Endometrial microvascular endothelial cells (primary cell): Measurements from ENCODE around the gene CSF2. TPM values are rescaled to one million over a fixed set of nuclear protein-coding genes. Genes with fewer than 3 reads are reported as not detected.

Experiments
- in situ Hi-C: cut with HindIII; loops from 2 replicates; pipeline ENCODE4 v1.10.0; 2017; ENCODE audit warnings: low sequenced_read_pairs, low pct_unique_long_range_greater_than_20kb; ENCODE audit errors: inconsistent ontology term
- total RNA-seq: library from RNA; depleted of rRNA; stranded (reverse); fragments of >200 nt; gene quantifications from one replicate; pipeline ENCODE4 v1.2.3, GENCODE V29; 2015; ENCODE audit errors: inconsistent ontology term

CSF2 gene
- total RNA-seq = 2.9 TPM

- in situ Hi-C loops = no loop called here
Observed at GRCh38 chr5:132073231-132074013, at the start of gene CSF2. Gene CSF2 (plus strand): TSS chr5:132073789. CDS start chr5:132073824, 35 bp downstream.

- in situ Hi-C loops = loop anchor here (25.0 kb wide), 1 partner anchor 587 kb away; no protein-coding TSS in a partner anchor
Observed at GRCh38 chr5:132024117-132024435, 49.5 kb upstream of the CSF2 start.

GRCh38 chr5:132024789-132025402, 48.7 kb upstream of the CSF2 start:
- in situ Hi-C loops = loop anchor here (25.0 kb wide), 1 partner anchor 588 kb away; no protein-coding TSS in a partner anchor

GRCh38 chr5:132025403-132025971, 48.1 kb upstream of the CSF2 start:
- in situ Hi-C loops = no loop called here

- in situ Hi-C loops = no loop called here
Observed at GRCh38 chr5:132026516-132027008, 47.0 kb upstream of the CSF2 start.

GRCh38 chr5:132027027-132027426, 46.6 kb upstream of the CSF2 start:
- in situ Hi-C loops = no loop called here

GRCh38 chr5:132029609-132030330, 43.8 kb upstream of the CSF2 start:
- in situ Hi-C loops = no loop called here

GRCh38 chr5:132030610-132031009, 43.0 kb upstream of the CSF2 start:
- in situ Hi-C loops = no loop called here

GRCh38 chr5:132032196-132032595, 41.4 kb upstream of the CSF2 start:
- in situ Hi-C loops = no loop called here

GRCh38 chr5:132033122-132033521, 40.5 kb upstream of the CSF2 start:
- in situ Hi-C loops = no loop called here

- in situ Hi-C loops = no loop called here
Observed at GRCh38 chr5:132037353-132037752, 36.2 kb upstream of the CSF2 start.

GRCh38 chr5:132044207-132044606, 29.4 kb upstream of the CSF2 start:
- in situ Hi-C loops = no loop called here

- in situ Hi-C loops = no loop called here
Observed at GRCh38 chr5:132046880-132047299, 26.7 kb upstream of the CSF2 start.

GRCh38 chr5:132049093-132049492, 24.5 kb upstream of the CSF2 start:
- in situ Hi-C loops = no loop called here

- in situ Hi-C loops = no loop called here
Observed at GRCh38 chr5:132049559-132049958, 24.0 kb upstream of the CSF2 start.

GRCh38 chr5:132050136-132050535, 23.5 kb upstream of the CSF2 start:
- in situ Hi-C loops = no loop called here

GRCh38 chr5:132050661-132051552, 22.7 kb upstream of the CSF2 start:
- in situ Hi-C loops = no loop called here

GRCh38 chr5:132052520-132052919, 21.1 kb upstream of the CSF2 start:
- in situ Hi-C loops = no loop called here
